Keratinocyte (primary cell): ENCODE measurements around the gene SERTM1.

Experiments
- EZH2 ChIP-seq: IDR thresholded peaks from one replicate; pipeline ENCODE4 v1.6.1; 2012; ENCODE audit warnings: inconsistent platforms, mild to moderate bottlenecking, low read length, moderate library complexity
- TF ChIP-seq, protein P1 (sequence below), 3 experiments: IDR thresholded peaks in 1 of 3; conservative IDR thresholded peaks in 1 of 3; optimal IDR thresholded peaks in 1 of 3; 2 replicates in 2 of 3; 3 replicates in 1 of 3; pipeline versions ENCODE3 to v1.5.1; 2011; ENCODE audit warnings: low read length in 3 of 3, mild to moderate bottlenecking in 3 of 3, moderate library complexity in 2 of 3, control low read depth in 1 of 3, inconsistent platforms in 1 of 3; ENCODE audit not compliant: insufficient read depth in 2 of 3; ENCODE audit errors: extremely low read depth in 1 of 3

DNA sequence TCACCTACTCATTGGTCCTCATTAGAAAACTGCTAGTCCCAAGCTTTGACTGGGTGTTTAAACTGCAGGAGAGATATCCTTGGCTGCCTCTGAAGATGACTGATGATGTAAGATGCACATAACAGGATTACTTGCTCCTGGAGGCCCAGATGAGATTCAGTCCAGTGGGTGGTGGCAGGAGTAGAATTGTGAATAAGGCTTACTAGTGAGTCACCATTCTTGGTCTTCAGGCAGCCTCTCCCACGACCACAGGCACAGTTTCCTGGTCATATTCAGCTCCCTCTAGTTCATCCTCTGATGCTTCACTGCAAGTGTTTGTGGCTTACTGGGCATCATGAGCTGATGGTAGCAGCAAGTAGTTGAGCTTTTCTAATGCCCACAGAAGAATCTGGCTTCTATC is 12.1 kb downstream of the SERTM1 start:
- TF ChIP-seq, protein P1, sequence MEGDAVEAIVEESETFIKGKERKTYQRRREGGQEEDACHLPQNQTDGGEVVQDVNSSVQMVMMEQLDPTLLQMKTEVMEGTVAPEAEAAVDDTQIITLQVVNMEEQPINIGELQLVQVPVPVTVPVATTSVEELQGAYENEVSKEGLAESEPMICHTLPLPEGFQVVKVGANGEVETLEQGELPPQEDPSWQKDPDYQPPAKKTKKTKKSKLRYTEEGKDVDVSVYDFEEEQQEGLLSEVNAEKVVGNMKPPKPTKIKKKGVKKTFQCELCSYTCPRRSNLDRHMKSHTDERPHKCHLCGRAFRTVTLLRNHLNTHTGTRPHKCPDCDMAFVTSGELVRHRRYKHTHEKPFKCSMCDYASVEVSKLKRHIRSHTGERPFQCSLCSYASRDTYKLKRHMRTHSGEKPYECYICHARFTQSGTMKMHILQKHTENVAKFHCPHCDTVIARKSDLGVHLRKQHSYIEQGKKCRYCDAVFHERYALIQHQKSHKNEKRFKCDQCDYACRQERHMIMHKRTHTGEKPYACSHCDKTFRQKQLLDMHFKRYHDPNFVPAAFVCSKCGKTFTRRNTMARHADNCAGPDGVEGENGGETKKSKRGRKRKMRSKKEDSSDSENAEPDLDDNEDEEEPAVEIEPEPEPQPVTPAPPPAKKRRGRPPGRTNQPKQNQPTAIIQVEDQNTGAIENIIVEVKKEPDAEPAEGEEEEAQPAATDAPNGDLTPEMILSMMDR (optimal IDR thresholded peaks at IDR 0.05 in 1 of 3, IDR thresholded peaks at IDR 0.05 in 1 of 3, conservative IDR thresholded peaks at IDR 0.05 in 1 of 3; ENCODE audit: extremely low read depth in 1 of 3, insufficient read depth in 2 of 3, low read length in 3 of 3): no peak
- TF ChIP-seq EZH2: no peak
